IgD-negative memory B cell (primary cell): Measurements from ENCODE around the gene STRN. TPM values are rescaled to one million over a fixed set of nuclear protein-coding genes. Genes with fewer than 3 reads are reported as not detected.

ENCODE experiments used
- H3K27ac Mint-ChIP-seq, 3 donors: one replicate each; pipeline ENCODE4 v1.8.0; 2020 to 2022; ENCODE audit warnings: mild to moderate bottlenecking in 3 of 3, mixed read lengths in 3 of 3, moderate library complexity in 1 of 3
- H3K27me3 Mint-ChIP-seq: one replicate; pipeline ENCODE4 v1.8.0; 2021; ENCODE audit warnings: mixed read lengths
- H3K36me3 Mint-ChIP-seq: one replicate; pipeline ENCODE4 v1.8.0; 2020; ENCODE audit warnings: mild to moderate bottlenecking, mixed read lengths
- H3K4me1 Mint-ChIP-seq, 3 donors: one replicate each; pipeline ENCODE4 v1.8.0; 2020 to 2022; ENCODE audit warnings: mixed read lengths in 3 of 3, mild to moderate bottlenecking in 1 of 3
- H3K4me3 Mint-ChIP-seq, 4 donors: one replicate each; pipeline ENCODE4 v1.8.0; 2020 to 2022; ENCODE audit warnings: mild to moderate bottlenecking in 4 of 4, mixed read lengths in 4 of 4, moderate library complexity in 3 of 4
- H3K9me3 Mint-ChIP-seq, 3 donors: one replicate each; pipeline ENCODE4 v1.8.0; 2020 to 2021; ENCODE audit warnings: mixed read lengths in 3 of 3, mild to moderate bottlenecking in 1 of 3
- polyA plus RNA-seq: library from polyadenylated mRNA; unstranded; fragments of 300-500 nt; fragmentation: Illumina TruSeq; gene quantifications from one replicate; pipeline ENCODE4 v1.2.3, GENCODE V29; 2021

Gene STRN
- polyA plus RNA-seq, 1 donor from 2014 or later: 12.2 TPM

DNA sequence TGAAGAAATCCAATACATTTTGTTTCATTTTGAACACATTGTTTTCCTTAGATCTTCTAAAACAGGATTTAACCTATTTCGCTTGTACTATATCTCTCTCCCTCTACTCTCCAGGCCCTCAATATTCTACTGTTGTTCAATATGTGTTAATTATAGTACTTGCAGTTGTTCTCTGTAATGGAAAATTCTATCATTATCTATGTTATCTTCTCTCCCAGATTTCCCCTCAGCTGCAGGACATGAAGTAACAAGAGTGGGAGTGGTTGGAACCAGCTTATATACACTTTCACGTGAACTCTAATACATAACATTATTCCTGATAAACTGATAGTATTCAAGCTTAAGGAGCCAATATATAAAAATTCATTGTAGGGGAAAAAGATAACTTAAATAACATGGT is 7.0 kb upstream of the STRN start:
- Mint-ChIP-seq H3K9me3 (no peaks in the 10 kb centered on the region), H3K27me3 (no peaks in the 10 kb centered on the region), H3K4me1 (no peaks in the 10 kb centered on the region), H3K27ac (no peak overlapping the region), H3K36me3 (peaks cover 5% of the 10 kb centered on the region), H3K4me3 (no peak overlapping the region)

- H3K27me3 Mint-ChIP-seq: no peaks in the 10 kb centered on the region
These were observed 5.7 kb upstream of the STRN start for GRCh38 chr2:36971990-36972389.

GRCh38 chr2:36967236-36967876 is 1.0 kb upstream of the STRN start:
- H3K4me1 Mint-ChIP-seq: peaks cover 21 to 35% (median 34%) of the 10 kb centered on the region in 3 donors

More at GRCh38 chr2:36971990-36972389, 5.7 kb upstream of the STRN start:
- Mint-ChIP-seq H3K4me1 (peaks cover 0 to 9% (median 7%) of the 10 kb centered on the region in 3 donors), H3K9me3 (no peaks in the 10 kb centered on the region), H3K4me3 (peak overlapping the region in 2 of 4 donors; percentile 37 to 46), H3K36me3 (peaks cover 2% of the 10 kb centered on the region), H3K27ac (peak overlapping the region in 1 of 3 donors; percentile 77)

GRCh38 chr2:36965751-36966369 is 476 bp downstream of the STRN start:
- peaks cover 32 to 43% (median 42%) of the 10 kb centered on the region in 3 donors for H3K4me1 Mint-ChIP-seq
- H3K27ac Mint-ChIP-seq: peak overlapping the region; percentile 65 to 90 (median 67)
- H3K4me3 Mint-ChIP-seq: peak overlapping the region; percentile 95 to 99 (median 97)
- no peaks in the 10 kb centered on the region for H3K27me3 Mint-ChIP-seq
- no peaks in the 10 kb centered on the region for H3K9me3 Mint-ChIP-seq
- H3K36me3 Mint-ChIP-seq: peaks cover 5% of the 10 kb centered on the region

More at GRCh38 chr2:36967236-36967876, 1.0 kb upstream of the STRN start:
- H3K27ac Mint-ChIP-seq: peak overlapping the region; percentile 98 to 99 (median 98)
- peaks cover 2% of the 10 kb centered on the region for H3K36me3 Mint-ChIP-seq
- H3K4me3 Mint-ChIP-seq: peak overlapping the region; percentile 95 to 98 (median 96)
- no peaks in the 10 kb centered on the region for H3K27me3 Mint-ChIP-seq
- H3K9me3 Mint-ChIP-seq: no peaks in the 10 kb centered on the region

DNA sequence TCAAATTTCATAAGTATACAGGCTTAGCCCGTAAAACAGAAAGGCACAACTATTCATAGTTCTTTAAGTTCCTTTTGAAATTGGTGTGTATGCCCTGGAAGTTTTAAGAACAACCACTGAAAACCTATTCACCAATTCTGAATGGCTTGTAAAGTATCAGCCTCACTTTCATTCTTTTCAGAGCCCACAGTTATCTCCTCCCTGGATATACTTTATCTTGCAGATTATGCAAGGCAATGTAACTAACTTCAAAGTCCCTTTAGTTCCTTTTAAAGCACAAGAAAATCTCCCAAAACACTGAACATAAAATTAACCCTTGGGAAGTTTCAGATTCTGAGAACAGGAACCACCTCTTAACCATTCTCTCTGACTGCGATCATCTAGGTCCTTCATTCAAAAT is 1.1 kb downstream of the STRN start:
- H3K36me3 Mint-ChIP-seq: peaks cover 4% of the 10 kb centered on the region
- no peaks in the 10 kb centered on the region for H3K9me3 Mint-ChIP-seq

GRCh38 chr2:36964496-36965058 is 1.8 kb downstream of the STRN start:
- Mint-ChIP-seq H3K9me3 (no peaks in the 10 kb centered on the region), H3K4me1 (peaks cover 32 to 48% (median 43%) of the 10 kb centered on the region in 3 donors), H3K36me3 (peaks cover 4% of the 10 kb centered on the region), H3K4me3 (peak overlapping the region; percentile 95 to 99 (median 97)), H3K27me3 (no peaks in the 10 kb centered on the region), H3K27ac (peak overlapping the region in 2 of 3 donors; percentile 60 to 90)

More for the DNA sequence above, 1.1 kb downstream of the STRN start:
- peak overlapping the region; percentile 95 to 99 (median 97) for H3K4me3 Mint-ChIP-seq
- H3K27me3 Mint-ChIP-seq: no peaks in the 10 kb centered on the region
- peak overlapping the region; percentile 60 to 90 (median 65) for H3K27ac Mint-ChIP-seq
- peaks cover 32 to 46% (median 42%) of the 10 kb centered on the region in 3 donors for H3K4me1 Mint-ChIP-seq

DNA sequence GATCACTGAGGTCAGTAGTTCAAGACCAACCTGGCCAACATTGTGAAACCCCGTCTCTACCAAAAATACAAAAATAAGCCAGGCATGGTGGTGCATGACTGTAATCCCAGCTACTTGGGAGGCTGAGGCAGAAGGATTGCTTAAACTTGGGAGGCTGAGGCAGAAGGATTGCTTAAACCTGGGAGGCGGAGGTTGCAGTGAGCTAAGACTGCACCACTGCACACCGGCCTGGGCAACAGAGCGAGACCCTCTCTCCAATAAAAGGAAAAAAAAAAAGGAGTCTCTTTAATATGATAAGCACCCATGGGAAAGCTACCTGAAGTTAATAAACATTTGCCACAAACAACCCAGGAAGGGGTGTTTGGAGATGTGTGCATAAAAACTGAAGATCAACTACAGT is 2.6 kb downstream of the STRN start:
- Mint-ChIP-seq H3K4me1 (peaks cover 37 to 50% (median 48%) of the 10 kb centered on the region in 3 donors), H3K9me3 (no peaks in the 10 kb centered on the region), H3K4me3 (peak overlapping the region in 1 of 4 donors; percentile 13), H3K27ac (no peak overlapping the region), H3K36me3 (peaks cover 4% of the 10 kb centered on the region), H3K27me3 (no peaks in the 10 kb centered on the region)

GRCh38 chr2:36963106-36963505 is 3.2 kb downstream of the STRN start:
- Mint-ChIP-seq H3K36me3 (peaks cover 4% of the 10 kb centered on the region), H3K4me1 (peaks cover 41 to 54% (median 52%) of the 10 kb centered on the region in 3 donors), H3K4me3 (peak overlapping the region in 1 of 4 donors; percentile 13), H3K27ac (peak overlapping the region in 2 of 3 donors; percentile 29 to 66), H3K9me3 (no peaks in the 10 kb centered on the region), H3K27me3 (no peaks in the 10 kb centered on the region)

- Mint-ChIP-seq H3K27ac (no peak overlapping the region), H3K4me1 (peaks cover 41 to 46% (median 44%) of the 10 kb centered on the region in 3 donors), H3K4me3 (no peak overlapping the region), H3K36me3 (peaks cover 4% of the 10 kb centered on the region), H3K9me3 (no peaks in the 10 kb centered on the region), H3K27me3 (no peaks in the 10 kb centered on the region)
These were observed 5.6 kb downstream of the STRN start for GRCh38 chr2:36960773-36961172.

GRCh38 chr2:36960005-36960675 is 6.2 kb downstream of the STRN start:
- Mint-ChIP-seq H3K9me3 (no peaks in the 10 kb centered on the region), H3K36me3 (peaks cover 4% of the 10 kb centered on the region), H3K4me1 (peaks cover 38 to 45% (median 39%) of the 10 kb centered on the region in 3 donors), H3K27ac (no peak overlapping the region), H3K27me3 (no peaks in the 10 kb centered on the region), H3K4me3 (no peak overlapping the region)

DNA sequence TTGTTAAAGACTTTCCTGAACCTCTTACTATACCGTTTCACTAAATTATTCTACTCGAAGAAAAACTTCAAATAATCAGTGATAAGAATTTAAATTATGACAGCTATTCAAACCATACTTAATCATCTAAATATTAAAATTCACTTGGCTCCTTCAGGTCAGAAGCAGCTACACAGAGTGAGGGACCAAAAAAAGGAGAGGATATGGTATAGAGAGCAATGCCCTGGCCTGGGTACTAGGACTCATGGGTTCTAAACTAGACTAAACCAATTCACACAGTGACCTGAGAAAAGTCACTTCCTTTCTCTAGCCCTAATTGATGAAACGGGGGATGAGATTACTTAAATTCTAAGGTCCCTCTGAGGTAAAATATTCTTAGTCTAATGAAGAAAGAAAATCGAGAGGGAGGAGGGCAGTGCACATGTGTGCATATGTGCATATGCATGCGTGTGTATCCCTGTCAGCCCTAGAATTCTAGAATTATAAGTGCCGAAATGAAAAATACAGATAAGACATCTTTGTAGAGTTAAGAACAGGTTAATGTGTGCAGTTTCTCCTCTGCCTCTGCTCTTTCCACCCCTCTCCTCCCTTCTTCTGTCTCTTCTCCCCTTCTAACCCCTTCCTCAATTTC is 11.2 kb downstream of the STRN start:
- Mint-ChIP-seq H3K4me1 (peaks cover 18 to 26% (median 18%) of the 10 kb centered on the region in 3 donors), H3K27me3 (no peaks in the 10 kb centered on the region), H3K27ac (no peak overlapping the region), H3K9me3 (no peaks in the 10 kb centered on the region), H3K4me3 (peak overlapping the region in 1 of 4 donors; percentile 28), H3K36me3 (peaks cover 7% of the 10 kb centered on the region)

GRCh38 chr2:36952748-36953197 is 13.6 kb downstream of the STRN start:
- Mint-ChIP-seq H3K9me3 (no peaks in the 10 kb centered on the region), H3K27ac (no peak overlapping the region), H3K36me3 (peaks cover 9% of the 10 kb centered on the region), H3K4me1 (peaks cover 13 to 21% (median 15%) of the 10 kb centered on the region in 3 donors), H3K27me3 (no peaks in the 10 kb centered on the region), H3K4me3 (no peak overlapping the region)

DNA sequence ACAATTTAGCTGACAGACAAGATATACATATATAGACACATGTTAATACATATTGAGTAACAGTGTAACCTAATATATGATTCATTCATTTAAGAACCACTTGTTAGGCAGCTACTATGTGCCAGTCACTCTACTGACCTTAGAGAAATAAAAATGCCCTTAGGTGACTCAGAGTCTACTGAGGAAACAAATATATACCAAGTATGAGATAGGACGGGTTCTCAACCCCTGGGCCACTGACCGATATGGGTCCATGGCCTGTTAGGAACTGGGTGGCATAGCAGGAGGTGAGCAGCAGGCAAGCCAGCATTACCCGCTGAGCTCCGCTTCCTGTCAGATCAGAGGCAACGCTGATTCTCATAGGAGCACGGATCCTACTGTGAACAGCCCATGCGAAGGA is 14.8 kb downstream of the STRN start:
- H3K27me3 Mint-ChIP-seq: no peaks in the 10 kb centered on the region
- H3K9me3 Mint-ChIP-seq: no peaks in the 10 kb centered on the region
- H3K27ac Mint-ChIP-seq: no peak overlapping the region
- H3K4me3 Mint-ChIP-seq: no peak overlapping the region
- H3K36me3 Mint-ChIP-seq: peaks cover 9% of the 10 kb centered on the region
- peaks cover 13 to 18% (median 15%) of the 10 kb centered on the region in 3 donors for H3K4me1 Mint-ChIP-seq

DNA sequence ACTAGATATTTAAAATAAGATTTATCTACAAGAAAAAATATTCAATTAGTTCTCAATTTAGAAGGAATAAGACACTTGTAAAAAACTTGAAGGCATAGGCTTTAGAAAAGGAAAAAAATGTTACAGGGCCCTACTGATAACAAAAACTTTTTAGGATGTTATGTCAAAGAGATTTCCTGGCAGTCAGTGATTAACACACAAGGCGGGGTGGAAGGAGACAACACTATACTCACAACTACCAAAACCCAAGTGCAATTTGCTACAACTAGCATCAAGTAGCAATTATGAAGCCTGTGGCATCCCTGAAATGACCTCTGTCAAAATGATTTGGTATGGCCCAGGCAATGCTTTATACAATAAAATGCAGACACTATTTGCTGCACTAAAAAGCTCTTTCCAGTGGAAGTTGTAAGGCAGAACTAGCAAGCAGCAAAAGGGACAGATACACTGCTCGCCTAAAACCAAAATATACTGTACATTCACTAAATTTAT is 15.3 kb downstream of the STRN start:
- Mint-ChIP-seq H3K4me3 (no peak overlapping the region), H3K4me1 (peaks cover 13 to 18% (median 15%) of the 10 kb centered on the region in 3 donors), H3K27ac (no peak overlapping the region), H3K36me3 (peaks cover 9% of the 10 kb centered on the region), H3K27me3 (no peaks in the 10 kb centered on the region), H3K9me3 (no peaks in the 10 kb centered on the region)
